Activated CD8-positive, alpha-beta T cell treated with anti-CD3 and anti-CD28 coated beads for 36 hours (primary cell): Measurements from ENCODE around the gene RETSAT. TPM values are rescaled to one million over a fixed set of nuclear protein-coding genes. Genes with fewer than 3 reads are reported as not detected.

Experiments
- ATAC-seq: fragments of 200-7000 bp; cut with Tn5 transposase; one replicate; pipeline ENCODE4 v1.10.0; 2021; ENCODE audit warnings: mild to moderate bottlenecking, moderate library complexity
- CTCF ChIA-PET: fragments of 350-600 bp; sonication (Branson Sonifier 250); formaldehyde crosslinking; loops from one replicate; lab custom pipeline; 2021; ENCODE audit warnings: antibody characterized with exemption; lab: Charles Lee
- POLR2A ChIA-PET: fragments of 350-600 bp; sonication (Branson Sonifier 250); formaldehyde crosslinking; loops from one replicate; lab custom pipeline; 2021; ENCODE audit warnings: antibody characterized with exemption; lab: Charles Lee
- DNase-seq: peaks from one replicate; pipeline ENCODE4 v3.0.0-alpha.2; 2020
- H3K27ac Mint-ChIP-seq: one replicate; pipeline ENCODE4 v1.8.0; 2021; ENCODE audit warnings: mild to moderate bottlenecking, mixed read lengths
- H3K27me3 Mint-ChIP-seq: one replicate; pipeline ENCODE4 v1.8.0; 2021; ENCODE audit warnings: mixed read lengths
- H3K36me3 Mint-ChIP-seq: one replicate; pipeline ENCODE4 v1.8.0; 2021; ENCODE audit warnings: low read depth, mixed read lengths
- H3K4me1 Mint-ChIP-seq: one replicate; pipeline ENCODE4 v1.8.0; 2021; ENCODE audit warnings: low read depth, mixed read lengths
- H3K4me3 Mint-ChIP-seq: one replicate; pipeline ENCODE4 v1.8.0; 2021; ENCODE audit warnings: mild to moderate bottlenecking, moderate library complexity, mixed read lengths
- H3K9me3 Mint-ChIP-seq: one replicate; pipeline ENCODE4 v1.8.0; 2021; ENCODE audit warnings: mixed read lengths
- intact Hi-C: fragments of 100-400 bp; cut with micrococcal nuclease; formaldehyde crosslinking; loops from one replicate; pipeline ENCODE4 v1.10.0; 2022
- total RNA-seq, 2 experiments: library from RNA; stranded (reverse); gene quantifications; one replicate each; pipeline ENCODE4 v1.2.3, GENCODE V29; 2021
- TF ChIP-seq, protein P1 (sequence below): fragments of 200-600 bp; IDR thresholded peaks from one replicate; pipeline ENCODE4 v1.8.0; 2022; ENCODE audit warnings: antibody characterized with exemption, mild to moderate bottlenecking

Gene RETSAT
- total RNA-seq, 2 experiments from 2014 or later: 21.3 to 22.9 TPM

DNA sequence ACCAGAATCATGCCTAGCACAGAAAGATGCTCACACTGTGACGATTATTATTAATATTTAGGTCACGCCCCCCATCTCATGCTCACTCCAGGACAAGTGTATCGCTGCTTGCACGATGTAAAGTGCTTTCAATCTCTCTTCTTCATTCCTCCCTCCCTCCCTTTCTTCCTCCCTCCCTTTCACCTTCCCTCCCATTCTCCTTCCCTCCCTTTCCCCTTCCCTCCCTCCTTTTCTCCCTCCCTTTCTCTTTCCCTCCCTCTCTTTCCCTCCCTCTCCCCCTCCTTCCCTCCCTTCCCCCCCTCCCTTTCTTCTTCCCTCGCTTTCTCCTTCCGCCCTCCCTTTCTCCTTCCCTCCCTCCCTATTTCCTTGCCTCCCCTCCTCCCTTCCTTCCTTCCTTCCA is 46.1 kb downstream of the RETSAT start:
- ChIA-PET POLR2A (interaction anchor here (1.0 to 3.5 kb wide), 4 partner anchors 9 to 16 kb away, joined by 3 to 46 read pairs (median 12); partner anchors contain the start of gene TGOLN2), CTCF (interaction anchor here (1.3 to 4.4 kb wide), 3 partner anchors 8 to 41 kb away, joined by 4 to 59 read pairs (median 5); partner anchors contain the start of gene TGOLN2)
- TF ChIP-seq, protein P1, sequence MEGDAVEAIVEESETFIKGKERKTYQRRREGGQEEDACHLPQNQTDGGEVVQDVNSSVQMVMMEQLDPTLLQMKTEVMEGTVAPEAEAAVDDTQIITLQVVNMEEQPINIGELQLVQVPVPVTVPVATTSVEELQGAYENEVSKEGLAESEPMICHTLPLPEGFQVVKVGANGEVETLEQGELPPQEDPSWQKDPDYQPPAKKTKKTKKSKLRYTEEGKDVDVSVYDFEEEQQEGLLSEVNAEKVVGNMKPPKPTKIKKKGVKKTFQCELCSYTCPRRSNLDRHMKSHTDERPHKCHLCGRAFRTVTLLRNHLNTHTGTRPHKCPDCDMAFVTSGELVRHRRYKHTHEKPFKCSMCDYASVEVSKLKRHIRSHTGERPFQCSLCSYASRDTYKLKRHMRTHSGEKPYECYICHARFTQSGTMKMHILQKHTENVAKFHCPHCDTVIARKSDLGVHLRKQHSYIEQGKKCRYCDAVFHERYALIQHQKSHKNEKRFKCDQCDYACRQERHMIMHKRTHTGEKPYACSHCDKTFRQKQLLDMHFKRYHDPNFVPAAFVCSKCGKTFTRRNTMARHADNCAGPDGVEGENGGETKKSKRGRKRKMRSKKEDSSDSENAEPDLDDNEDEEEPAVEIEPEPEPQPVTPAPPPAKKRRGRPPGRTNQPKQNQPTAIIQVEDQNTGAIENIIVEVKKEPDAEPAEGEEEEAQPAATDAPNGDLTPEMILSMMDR: no peak
- H3K4me1 Mint-ChIP-seq: peaks cover 27% of the 10 kb centered on the region
- H3K4me3 Mint-ChIP-seq: no peak overlapping the region
- H3K27ac Mint-ChIP-seq: peak overlapping the region; percentile 62
- DNase-seq (no peak), ATAC-seq (no peak)
- H3K27me3 Mint-ChIP-seq: no peaks in the 10 kb centered on the region
- intact Hi-C loops: no loop called here
- no peaks in the 10 kb centered on the region for H3K36me3 Mint-ChIP-seq
- no peaks in the 10 kb centered on the region for H3K9me3 Mint-ChIP-seq

DNA sequence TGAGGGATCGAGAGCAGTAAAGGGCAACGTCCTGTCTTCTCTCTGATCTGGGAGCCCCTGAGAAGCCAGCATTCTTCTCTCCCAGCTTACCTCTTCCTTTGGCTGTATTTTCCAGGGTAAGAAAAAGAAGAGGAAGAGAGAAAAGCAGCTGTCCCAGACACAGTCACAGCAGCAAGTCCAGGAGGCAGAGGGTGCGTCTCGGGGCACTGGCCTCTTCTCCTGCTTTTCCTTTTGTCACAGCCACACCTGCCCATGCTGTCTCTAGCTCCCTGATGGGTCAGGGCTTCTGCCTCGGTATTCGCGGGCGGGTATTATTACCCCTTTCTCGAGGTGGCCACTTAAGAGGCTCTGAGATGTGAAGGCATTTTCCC is 46.8 kb downstream of the RETSAT start:
- no peaks in the 10 kb centered on the region for H3K9me3 Mint-ChIP-seq
- CTCF ChIA-PET: interaction anchor here (1.1 to 4.4 kb wide), 2 partner anchors 8 to 41 kb away, joined by 4 to 59 read pairs; no protein-coding TSS in a partner anchor
- H3K27ac Mint-ChIP-seq: peak overlapping the region; percentile 76
- H3K4me1 Mint-ChIP-seq: peaks cover 27% of the 10 kb centered on the region
- H3K27me3 Mint-ChIP-seq: no peaks in the 10 kb centered on the region
- H3K36me3 Mint-ChIP-seq: no peaks in the 10 kb centered on the region
- peak overlapping the region; percentile 60 for H3K4me3 Mint-ChIP-seq
- no peak for ATAC-seq
- intact Hi-C loops: no loop called here
- TF ChIP-seq, protein P1: no peak
- POLR2A ChIA-PET: interaction anchor here (1.0 to 1.1 kb wide), 2 partner anchors 10 to 15 kb away, joined by 3 read pairs; no protein-coding TSS in a partner anchor
- no peak for DNase-seq

DNA sequence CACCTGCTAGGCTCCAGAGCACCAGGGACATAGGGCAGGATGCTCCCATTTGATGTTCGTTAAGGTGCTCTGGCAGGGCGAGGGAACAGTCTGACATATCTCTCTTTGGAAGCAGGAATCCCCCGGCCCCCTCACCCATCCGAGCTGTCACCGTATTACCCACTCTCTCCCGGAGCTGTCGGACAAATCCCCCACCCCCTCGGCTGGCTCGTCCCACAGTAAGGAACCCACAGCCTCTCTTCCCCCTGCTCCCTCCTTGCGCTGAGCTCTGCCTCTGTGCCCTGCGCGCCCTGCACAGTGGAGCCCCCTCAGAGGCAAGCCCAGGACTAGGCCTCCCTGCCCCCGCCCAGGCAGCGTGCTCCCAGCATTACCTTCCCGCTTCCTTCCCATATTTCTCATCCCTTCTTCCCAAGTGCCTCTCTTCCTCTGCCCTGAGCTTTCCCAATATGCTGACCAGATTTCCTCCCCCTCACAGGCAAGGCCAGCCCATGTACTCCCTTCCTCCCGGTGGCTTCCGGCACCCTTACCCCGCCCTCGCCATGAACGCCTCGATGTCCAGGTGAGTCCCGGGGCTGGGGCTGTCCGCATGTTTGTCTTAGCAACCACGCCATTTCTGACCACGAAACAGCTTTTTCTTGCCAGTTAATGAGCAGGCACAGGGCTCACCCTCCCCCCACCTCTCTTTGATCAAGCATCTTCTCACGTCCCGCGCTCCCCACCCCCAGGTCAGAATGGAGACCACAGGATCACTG is 50.4 kb downstream of the RETSAT start:
- CTCF ChIA-PET: interaction anchor here (1.1 to 1.9 kb wide), 2 partner anchors 15 to 38 kb away, joined by 4 to 8 read pairs; no protein-coding TSS in a partner anchor
- TF ChIP-seq, protein P1: no peak
- no peak overlapping the region for H3K27ac Mint-ChIP-seq
- H3K4me1 Mint-ChIP-seq: peaks cover 13% of the 10 kb centered on the region
- no peak overlapping the region for H3K4me3 Mint-ChIP-seq
- no peaks in the 10 kb centered on the region for H3K9me3 Mint-ChIP-seq
- POLR2A ChIA-PET: interaction anchor here (0.8 to 1.0 kb wide), 2 partner anchors 14 to 23 kb away, joined by 3 read pairs; no protein-coding TSS in a partner anchor
- H3K36me3 Mint-ChIP-seq: no peaks in the 10 kb centered on the region
- no peak for ATAC-seq
- intact Hi-C loops: no loop called here
- H3K27me3 Mint-ChIP-seq: peaks cover 3% of the 10 kb centered on the region
- DNase-seq: no peak

DNA sequence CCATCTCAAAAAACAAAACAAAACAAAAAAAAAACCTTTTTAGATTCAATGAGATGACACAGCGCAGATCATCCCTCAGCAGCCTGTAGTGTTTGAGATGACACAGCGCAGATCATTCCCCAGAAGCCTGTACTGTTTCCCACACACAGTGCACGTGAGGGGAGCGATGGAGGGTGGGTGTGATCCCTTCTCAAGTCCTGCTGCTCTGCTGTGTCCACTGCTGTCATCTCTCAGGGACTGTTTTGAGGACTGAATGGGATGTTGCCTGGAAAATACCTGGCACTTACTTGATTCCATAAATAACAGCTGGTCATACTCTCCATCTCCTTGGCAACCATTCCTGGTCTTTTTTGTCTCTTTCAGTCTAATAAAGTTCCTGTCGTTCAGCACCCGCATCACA is 52.2 kb downstream of the RETSAT start:
- intact Hi-C loops: no loop called here
- H3K27me3 Mint-ChIP-seq: peaks cover 3% of the 10 kb centered on the region

More for the DNA sequence above, 52.2 kb downstream of the RETSAT start:
- no peak for DNase-seq
- peaks cover 7% of the 10 kb centered on the region for H3K4me1 Mint-ChIP-seq
- H3K27ac Mint-ChIP-seq: no peak overlapping the region
- TF ChIP-seq, protein P1: no peak
- H3K9me3 Mint-ChIP-seq: no peaks in the 10 kb centered on the region
- H3K36me3 Mint-ChIP-seq: no peaks in the 10 kb centered on the region
- ChIA-PET POLR2A (interaction anchor here (1.0 to 1.1 kb wide), 2 partner anchors 12 to 110 kb away, joined by 3 to 5 read pairs; no protein-coding TSS in a partner anchor), CTCF (interaction anchor here (1.3 to 5.0 kb wide), 3 partner anchors 7 to 284 kb away, joined by 6 to 59 read pairs (median 38); no protein-coding TSS in a partner anchor)
- ATAC-seq: no peak
- H3K4me3 Mint-ChIP-seq: no peak overlapping the region

Other genes starting within 250 kb of the RETSAT start
- gene TCF7L1, start 221.1 kb downstream of the RETSAT start, total RNA-seq: not detected
- gene TGOLN2, start 26.5 kb downstream of the RETSAT start, total RNA-seq: 10 to 100 TPM; 62.8 to 64.0 TPM
- gene ELMOD3, start 241 bp upstream of the RETSAT start, total RNA-seq: 10 to 100 TPM; 11.8 to 13.0 TPM
- 10 to 100 TPM; 18.7 to 19.3 TPM for gene CAPG, start 55.8 kb upstream of the RETSAT start, total RNA-seq
- gene SH2D6, start 64.2 kb upstream of the RETSAT start, total RNA-seq: under 1 TPM; 0.77 to 0.96 TPM
- 100 to 1,000 TPM; 276 to 282 TPM for gene MAT2A, start 184.6 kb upstream of the RETSAT start, total RNA-seq
- 10 to 100 TPM; 14.6 to 16.7 TPM for gene GGCX, start 207.0 kb upstream of the RETSAT start, total RNA-seq
- 10 to 100 TPM; 84.5 to 91.1 TPM for gene VAMP8, start 223.1 kb upstream of the RETSAT start, total RNA-seq
- 10 to 100 TPM; 28.0 to 29.4 TPM for gene VAMP5, start 229.9 kb upstream of the RETSAT start, total RNA-seq
- 100 to 1,000 TPM; 112 to 117 TPM for gene RNF181, start 241.2 kb upstream of the RETSAT start, total RNA-seq
- 1 to 10 TPM; 1.0 to 1.2 TPM for gene TMEM150A, start 248.2 kb upstream of the RETSAT start, total RNA-seq